Astrocyte (in vitro differentiated cells and primary cell): ENCODE measurements around the gene CHMP1A.

Source experiments
- CTCF ChIP-seq: IDR thresholded peaks from 2 replicates; pipeline ENCODE4 v1.5.1; 2011; ENCODE audit warnings: low read depth, mild to moderate bottlenecking, inconsistent platforms, low read length, moderate library complexity; ENCODE audit not compliant: insufficient read depth
- EZH2 ChIP-seq: IDR thresholded peaks from 2 replicates; pipeline ENCODE4 v1.6.1; 2012; ENCODE audit warnings: mild to moderate bottlenecking, low read length, inconsistent platforms; ENCODE audit not compliant: insufficient read depth

- TF ChIP-seq CTCF = peak; percentile 45
- no peak for TF ChIP-seq EZH2
Observed at GRCh38 chr16:89700100-89700648, 42.7 kb upstream of the CHMP1A start.
